ENCODE measurements around the gene CAMK2N1. TPM values are rescaled to one million over a fixed set of nuclear protein-coding genes. Genes with fewer than 3 reads are reported as not detected.

CAMK2N1 gene
- polyA plus RNA-seq, 4 donors: 80.8 to 93.1 (median 85.1) TPM

GRCh38 chr1:20448671-20449071 is 37.3 kb downstream of the CAMK2N1 start:
- DNase-seq (ENCODE audit: low read depth in 4 of 4, low spot score in 3 of 4): no peak

- DNase-seq (ENCODE audit: low read depth in 4 of 4, low spot score in 3 of 4): no peak
Observed at GRCh38 chr1:20447794-20448193, 38.2 kb downstream of the CAMK2N1 start.

DNA sequence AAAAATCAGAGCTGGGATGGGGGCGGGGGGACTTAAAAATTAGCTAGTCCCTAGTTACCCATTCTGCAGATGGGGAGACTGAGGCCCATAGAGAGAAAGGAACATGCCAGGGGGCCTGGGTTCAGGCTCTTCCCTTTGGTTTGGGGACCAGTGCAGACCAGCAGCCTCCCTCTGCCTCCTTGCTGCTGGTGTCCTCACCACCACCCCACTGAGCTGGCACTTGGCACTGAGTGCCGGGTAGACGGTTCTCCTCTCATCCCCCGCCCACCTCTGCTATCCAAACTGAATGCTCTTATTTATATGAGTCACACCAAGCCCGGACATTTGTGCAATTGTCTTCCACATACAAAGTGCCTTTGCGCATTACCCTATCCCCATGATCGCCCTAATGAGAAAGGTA is 39.2 kb downstream of the CAMK2N1 start:
- DNase-seq (ENCODE audit: low read depth in 4 of 4, low spot score in 3 of 4): no peak

DNA sequence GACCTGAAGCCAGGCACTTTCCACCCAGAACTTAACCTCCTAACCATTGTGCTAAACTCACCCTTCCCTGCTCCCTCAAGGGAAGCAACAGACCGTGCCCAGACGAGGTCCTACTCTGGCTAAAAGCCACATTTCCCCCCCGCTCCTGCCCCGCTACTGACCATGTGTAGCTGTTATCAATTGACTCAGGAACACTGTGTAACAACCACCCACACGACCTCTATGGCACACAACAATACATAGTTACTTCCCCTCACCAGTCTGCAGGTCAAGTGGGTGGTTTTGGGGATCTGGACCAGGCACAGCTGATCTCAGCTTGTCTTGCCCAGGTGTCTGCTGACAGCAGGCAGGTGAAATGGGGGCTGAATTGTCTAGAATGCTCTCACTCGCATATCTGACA is 40.1 kb downstream of the CAMK2N1 start:
- DNase-seq (ENCODE audit: low read depth in 4 of 4, low spot score in 3 of 4): no peak

GRCh38 chr1:20443703-20444586 is 42.1 kb downstream of the CAMK2N1 start:
- DNase-seq (ENCODE audit: low read depth in 4 of 4, low spot score in 3 of 4): no peak

- DNase-seq (ENCODE audit: low read depth in 4 of 4, low spot score in 3 of 4): no peak
Observed at GRCh38 chr1:20442920-20443625, 42.9 kb downstream of the CAMK2N1 start.

- DNase-seq (ENCODE audit: low read depth in 4 of 4, low spot score in 3 of 4): peak in 1 of 4 donors; percentile 12
Observed at GRCh38 chr1:20440785-20441200, 45.2 kb downstream of the CAMK2N1 start.

DNA sequence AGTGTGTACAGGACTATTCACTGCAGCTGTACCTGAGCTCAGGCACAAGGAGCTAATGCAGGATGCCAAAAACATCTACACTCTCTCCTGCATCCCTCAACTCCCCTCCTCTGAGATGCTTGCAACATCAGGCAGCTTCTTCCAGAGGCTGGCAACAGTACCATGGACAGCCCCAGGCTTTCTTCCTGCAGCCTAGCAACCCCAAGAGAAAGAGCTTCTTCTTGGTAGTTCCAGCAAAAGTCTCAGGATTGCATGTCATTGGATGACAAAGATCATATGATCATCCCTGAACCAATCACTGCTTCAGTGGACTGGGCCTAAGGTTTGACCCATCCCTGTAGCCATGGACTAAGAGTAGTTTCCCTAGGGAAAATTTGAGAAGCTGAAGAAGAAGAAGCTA is 46.7 kb downstream of the CAMK2N1 start:
- no peak for DNase-seq (ENCODE audit: low read depth in 4 of 4, low spot score in 3 of 4)

- DNase-seq (ENCODE audit: low read depth in 4 of 4, low spot score in 3 of 4): no peak
Observed at GRCh38 chr1:20437640-20438039, 48.4 kb downstream of the CAMK2N1 start.

DNA sequence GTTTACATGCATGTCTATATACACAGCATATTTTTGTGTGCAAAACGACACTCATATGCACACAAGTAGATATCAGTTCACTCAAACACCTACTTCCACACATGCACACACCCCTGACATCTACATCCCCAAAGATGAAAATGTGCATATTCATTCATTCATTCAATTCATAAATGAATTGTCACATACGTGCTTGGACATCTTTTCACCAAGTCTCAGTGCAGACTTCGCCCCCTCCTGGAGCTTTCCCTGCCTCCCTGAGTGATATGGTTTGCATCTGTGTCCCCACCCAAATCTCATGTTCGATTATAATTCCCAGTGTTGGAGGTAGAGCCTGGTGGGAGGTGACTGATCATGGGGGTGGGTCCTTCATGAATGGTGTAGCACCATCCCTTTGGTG is 53.1 kb downstream of the CAMK2N1 start:
- no peak for DNase-seq (ENCODE audit: low read depth in 4 of 4, low spot score in 3 of 4)

Other genes with a start within 250 kb of the CAMK2N1 start
- gene VWA5B1, start 195.3 kb downstream of the CAMK2N1 start, polyA plus RNA-seq (ENCODE audit: insufficient read length in 4 of 4): 1 to 10 TPM in 3 of 4 donors, under 1 TPM in 1; 0.91 to 1.6 (median 1.3) TPM
- 10 to 100 TPM; 35.8 to 39.9 (median 37.9) TPM for gene MUL1, start 21.9 kb upstream of the CAMK2N1 start, polyA plus RNA-seq (ENCODE audit: insufficient read length in 4 of 4)
- gene FAM43B, start 66.4 kb upstream of the CAMK2N1 start, polyA plus RNA-seq (ENCODE audit: insufficient read length in 4 of 4): 1 to 10 TPM; 1.2 to 1.9 (median 1.5) TPM
- gene CDA, start 102.9 kb upstream of the CAMK2N1 start, polyA plus RNA-seq (ENCODE audit: insufficient read length in 4 of 4): 1 to 10 TPM; 5.4 to 6.8 (median 6.6) TPM
- gene PINK1, start 147.2 kb upstream of the CAMK2N1 start, polyA plus RNA-seq (ENCODE audit: insufficient read length in 4 of 4): 10 to 100 TPM; 69.1 to 76.9 (median 73.5) TPM
- gene DDOST, start 175.2 kb upstream of the CAMK2N1 start, polyA plus RNA-seq (ENCODE audit: insufficient read length in 4 of 4): 100 to 1,000 TPM; 217 to 254 (median 232) TPM
- gene KIF17, start 231.8 kb upstream of the CAMK2N1 start, polyA plus RNA-seq (ENCODE audit: insufficient read length in 4 of 4): 1 to 10 TPM; 2.1 to 5.6 (median 4.9) TPM
- 1 to 10 TPM in 3 of 4 donors, under 1 TPM in 1; 0.80 to 1.4 (median 1.1) TPM for gene SH2D5, start 246.5 kb upstream of the CAMK2N1 start, polyA plus RNA-seq (ENCODE audit: insufficient read length in 4 of 4)

All from right renal pelvis (tissue), 4 donors.